Occipital lobe (tissue), 2 donors: ENCODE measurements around the gene SLC43A1. TPM values are rescaled to one million over a fixed set of nuclear protein-coding genes. Genes with fewer than 3 reads are reported as not detected.
A peak's percentile ranks its signal among the peaks of the same experiment; 100 is the strongest.

ENCODE experiments used
- DNase-seq: peaks from one replicate; lab custom pipeline; 2025; lab: John Stamatoyannopoulos, UW
- total RNA-seq: library from RNA; depleted of rRNA; stranded (reverse); fragments of >200 nt; gene quantifications from one replicate; pipeline ENCODE4 v1.2.3, GENCODE V29; 2014

The SLC43A1 gene
- total RNA-seq, 1 donor from 2014 or later, result 0.94 TPM

DNA sequence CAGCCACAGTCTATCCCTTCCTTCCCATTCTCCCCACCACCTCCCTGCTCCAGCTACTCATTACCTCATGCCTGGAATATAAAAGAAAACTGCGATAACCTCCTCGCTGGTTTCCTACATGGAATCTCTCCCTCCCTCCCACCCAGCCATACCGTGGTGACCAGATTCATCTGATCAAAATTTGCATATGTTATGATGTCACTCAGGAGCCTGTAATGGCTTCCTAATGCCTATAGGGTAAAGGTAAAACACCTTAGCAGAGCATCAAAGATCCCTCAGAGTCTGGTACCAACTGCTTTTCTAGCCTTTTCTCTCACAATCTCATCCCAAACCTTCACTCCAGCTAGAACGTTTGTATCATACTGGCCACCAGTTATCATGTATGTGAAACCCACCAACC is 35.6 kb downstream of the SLC43A1 start:
- DNase-seq, result no peak

DNA sequence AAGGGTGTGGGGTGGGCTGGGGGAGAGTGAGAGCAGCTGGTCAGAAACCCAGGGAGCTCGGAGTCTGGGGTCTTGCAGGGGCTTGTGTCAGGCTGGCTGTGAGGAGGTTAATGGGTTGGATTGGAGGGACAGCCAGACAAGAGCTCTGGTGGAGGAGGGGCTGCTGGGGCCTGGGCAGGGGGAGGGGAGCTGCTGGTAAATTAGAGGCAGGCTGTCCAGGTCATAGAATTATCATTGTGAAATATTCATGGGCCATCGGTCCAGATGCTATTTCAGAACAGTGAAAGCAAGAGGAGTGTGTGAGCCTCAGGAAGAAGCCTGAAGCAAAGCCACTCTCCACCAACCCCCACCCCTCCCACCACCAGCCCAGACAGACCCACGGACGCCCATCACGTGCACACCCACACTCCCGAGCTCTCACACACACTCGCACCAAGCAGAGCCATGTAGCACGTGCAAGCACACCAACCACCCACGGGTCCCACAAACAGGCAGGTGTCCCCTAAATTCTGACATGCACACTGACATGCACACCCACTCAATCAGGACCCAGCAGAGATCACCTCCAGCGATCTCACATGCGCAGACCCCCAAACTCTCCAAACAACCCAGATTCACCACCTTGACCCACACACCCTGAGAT is 36.4 kb downstream of the SLC43A1 start:
- DNase-seq, result no peak

DNA sequence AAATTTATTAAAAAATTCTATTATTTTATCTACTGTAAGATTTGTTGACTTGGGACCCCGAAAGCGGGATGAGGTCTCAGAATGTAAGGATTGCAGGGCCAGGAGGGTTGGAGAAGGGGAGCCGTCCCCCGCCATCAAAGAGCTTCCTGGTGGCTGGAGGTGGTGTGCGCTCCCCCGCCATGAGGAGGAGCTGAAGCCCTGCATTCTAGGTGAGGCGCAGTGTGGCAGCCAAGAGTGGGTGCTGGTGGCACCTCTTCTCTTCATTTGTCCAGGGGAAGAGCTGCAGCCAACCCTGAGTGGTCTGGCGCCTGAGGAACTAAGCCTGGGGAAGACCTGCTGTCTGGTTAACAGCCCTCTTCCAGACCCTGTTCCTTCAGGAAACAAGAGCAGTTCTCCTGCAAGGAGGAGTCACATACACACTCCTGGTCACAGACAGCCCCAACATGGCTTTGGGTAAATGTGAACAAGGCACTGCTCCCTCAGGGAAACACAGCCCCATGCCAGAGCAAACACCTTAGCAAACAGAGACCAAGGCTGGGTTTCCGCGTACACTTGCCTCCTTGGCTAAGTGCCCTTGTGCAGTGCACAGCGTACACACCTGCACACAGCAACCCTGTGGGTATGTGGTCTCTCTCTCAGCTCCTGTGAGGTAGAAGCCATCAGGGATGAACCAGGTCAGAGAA is 37.9 kb downstream of the SLC43A1 start:
- no peak for DNase-seq

DNA sequence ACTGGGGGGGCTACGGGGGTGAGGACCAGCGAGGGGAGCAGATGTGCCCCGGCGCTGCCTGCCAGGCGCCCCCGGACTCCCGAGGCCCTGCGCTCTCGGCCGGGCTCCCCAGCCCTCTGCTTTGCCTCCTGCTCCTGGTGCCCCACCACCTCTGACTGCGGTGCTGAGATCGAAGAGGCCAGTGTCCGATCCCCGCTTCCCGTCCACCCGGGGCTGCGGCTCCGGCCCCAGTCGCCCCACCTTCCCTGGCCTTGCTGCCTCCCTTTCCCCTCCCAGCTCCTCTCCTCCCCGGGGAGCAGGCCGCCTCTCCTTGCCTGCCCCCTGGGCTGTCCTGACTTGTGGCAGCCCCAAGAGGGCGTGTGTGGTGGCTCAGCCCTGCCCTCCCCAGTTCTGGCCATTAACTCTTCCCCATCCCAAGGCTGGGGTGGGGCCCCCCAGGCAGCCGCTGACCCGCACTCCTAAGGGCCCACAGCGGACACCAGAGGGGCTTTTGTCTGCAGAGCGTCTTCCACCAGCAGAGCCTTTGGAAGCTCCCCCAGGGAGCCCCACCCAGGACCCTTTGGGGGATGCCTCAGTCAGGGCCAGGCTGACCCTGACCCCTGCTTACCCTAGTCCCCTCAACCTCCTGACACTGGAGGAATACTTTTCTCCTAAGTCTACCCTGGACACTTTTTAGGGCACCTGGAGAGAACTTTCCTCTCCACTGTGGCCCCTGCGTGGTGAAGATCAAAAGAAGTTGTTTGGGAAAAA is 38.6 kb downstream of the SLC43A1 start:
- no peak for DNase-seq

DNA sequence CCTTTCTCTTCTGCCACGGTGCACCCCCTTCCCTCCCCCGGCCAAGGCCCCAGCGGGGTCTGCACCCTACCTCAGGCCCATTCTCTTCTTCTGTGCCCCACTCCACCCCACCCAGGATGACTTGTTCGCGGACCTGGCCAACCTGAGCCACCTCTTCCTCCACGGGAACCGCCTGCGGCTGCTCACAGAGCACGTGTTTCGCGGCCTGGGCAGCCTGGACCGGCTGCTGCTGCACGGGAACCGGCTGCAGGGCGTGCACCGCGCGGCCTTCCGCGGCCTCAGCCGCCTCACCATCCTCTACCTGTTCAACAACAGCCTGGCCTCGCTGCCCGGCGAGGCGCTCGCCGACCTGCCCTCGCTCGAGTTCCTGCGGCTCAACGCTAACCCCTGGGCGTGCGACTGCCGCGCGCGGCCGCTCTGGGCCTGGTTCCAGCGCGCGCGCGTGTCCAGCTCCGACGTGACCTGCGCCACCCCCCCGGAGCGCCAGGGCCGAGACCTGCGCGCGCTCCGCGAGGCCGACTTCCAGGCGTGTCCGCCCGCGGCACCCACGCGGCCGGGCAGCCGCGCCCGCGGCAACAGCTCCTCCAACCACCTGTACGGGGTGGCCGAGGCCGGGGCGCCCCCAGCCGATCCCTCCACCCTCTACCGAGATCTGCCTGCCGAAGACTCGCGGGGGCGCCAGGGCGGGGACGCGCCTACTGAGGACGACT is 39.3 kb downstream of the SLC43A1 start:
- no peak for DNase-seq

DNA sequence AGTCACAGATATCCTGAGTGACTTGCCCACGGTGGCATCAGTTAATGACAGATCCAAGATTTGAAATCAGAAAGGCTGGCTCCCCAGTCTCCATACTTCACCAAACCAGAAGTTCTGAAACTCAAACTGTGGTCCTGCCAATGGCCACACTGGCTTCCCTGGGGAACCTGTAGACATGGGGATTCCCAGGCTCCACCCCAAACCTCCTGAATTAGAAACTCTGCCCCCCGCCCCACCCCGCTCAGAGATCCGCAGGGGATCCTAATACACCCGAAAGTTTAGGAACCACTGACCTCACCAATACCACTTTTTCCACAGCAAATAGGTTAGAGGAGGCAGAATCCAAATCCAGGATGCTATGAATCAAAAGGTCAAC is 39.8 kb downstream of the SLC43A1 start:
- DNase-seq, result no peak

DNA sequence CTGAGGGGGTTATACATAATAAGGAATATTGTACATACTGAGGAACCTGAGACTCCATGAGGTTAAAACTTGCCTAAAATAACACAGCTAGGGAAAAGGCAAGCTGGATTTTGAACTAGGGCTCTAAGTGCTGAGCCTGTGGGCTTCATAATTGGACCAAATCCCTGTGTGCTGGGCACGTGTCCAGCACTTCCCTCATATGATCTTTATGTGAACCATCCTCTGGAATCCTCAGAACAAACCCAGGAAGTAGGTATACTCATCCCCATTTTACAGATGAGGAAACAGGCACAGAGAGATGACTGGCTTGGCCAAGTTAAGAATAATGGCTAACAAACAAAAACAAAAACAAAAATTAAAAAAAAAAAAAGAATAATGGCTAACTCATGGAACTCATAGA is 40.3 kb downstream of the SLC43A1 start:
- DNase-seq, result no peak

DNA sequence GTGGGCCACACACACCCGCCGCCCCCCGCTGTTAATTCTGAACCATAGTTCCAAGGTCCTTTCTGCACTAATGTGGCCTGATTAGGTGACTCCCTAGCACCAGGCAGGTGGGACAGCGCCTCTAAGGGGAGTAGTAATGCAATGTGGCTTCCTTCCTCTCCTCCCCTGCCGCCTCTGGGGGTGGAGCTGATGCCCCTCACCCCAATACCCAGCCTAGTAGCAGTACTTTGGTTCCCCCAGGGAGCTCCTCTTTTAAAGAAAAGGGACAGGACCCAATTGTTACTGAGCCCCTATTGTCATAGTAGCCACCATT is 40.7 kb downstream of the SLC43A1 start:
- DNase-seq, result no peak

DNA sequence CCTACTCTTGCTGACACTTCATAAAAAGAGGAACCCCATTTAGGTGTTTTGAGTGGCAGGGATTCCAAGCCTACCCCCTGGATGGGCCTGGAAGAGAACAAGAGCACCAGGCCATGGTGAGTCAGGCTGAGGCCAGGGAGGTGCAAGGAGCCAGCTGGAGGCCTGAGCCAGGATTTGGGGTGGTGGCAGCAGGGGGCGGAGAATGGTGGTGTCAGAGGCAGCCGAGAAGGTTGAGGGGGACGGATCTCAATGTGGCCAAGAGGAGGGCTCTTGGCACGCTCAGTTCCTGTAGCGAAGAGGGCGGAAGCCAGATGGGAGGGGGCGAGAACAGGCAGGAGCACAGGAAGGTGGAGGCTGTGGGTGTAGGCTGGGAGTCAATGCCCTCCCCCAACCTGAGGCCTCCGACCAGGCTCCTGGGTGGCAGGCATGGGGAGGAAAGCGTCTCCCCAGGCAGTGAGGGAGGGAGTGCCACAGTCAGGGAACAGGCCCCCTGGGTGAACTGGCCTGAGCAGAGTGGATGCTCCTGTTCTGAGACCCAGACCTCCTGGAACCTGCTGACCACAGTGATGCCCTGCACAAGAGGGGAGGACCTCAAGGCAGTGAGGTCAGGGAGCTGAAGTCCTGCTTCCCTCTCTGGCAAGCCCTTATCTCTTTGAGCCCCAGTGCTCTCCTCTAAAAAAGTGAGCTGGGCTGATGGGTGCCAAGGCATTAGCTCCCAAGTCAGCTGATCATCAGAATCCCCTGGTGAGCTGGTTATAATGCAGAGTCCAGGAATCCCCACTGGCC is 41.3 kb downstream of the SLC43A1 start:
- no peak for DNase-seq

DNA sequence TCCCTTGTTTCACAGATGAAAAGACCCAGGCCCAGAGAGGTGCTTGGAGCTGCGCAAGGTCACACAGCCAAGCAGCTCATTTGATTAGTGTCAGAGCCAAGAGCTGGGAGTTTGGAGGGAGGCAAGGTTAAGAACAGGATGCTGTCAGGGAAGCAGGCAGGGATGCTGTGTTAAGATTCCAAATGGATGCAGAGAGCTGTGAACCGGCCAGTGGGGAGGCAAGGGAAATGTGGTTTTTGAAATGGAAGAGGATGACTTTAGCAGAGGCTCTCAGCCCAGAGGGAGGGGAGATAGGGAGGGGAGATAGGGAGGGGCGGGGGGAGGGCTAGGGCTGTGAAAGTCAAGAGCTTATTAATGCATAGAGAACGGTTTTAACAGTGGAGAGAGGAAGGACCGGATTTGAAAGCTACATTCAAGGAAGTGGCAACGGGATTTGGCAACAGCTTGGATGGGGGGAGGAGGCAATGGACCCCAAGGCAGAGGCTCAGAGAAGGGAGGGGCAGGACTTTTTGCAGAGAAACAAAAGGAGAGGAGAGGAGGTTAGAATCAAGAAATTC is 42.1 kb downstream of the SLC43A1 start:
- no peak for DNase-seq

DNA sequence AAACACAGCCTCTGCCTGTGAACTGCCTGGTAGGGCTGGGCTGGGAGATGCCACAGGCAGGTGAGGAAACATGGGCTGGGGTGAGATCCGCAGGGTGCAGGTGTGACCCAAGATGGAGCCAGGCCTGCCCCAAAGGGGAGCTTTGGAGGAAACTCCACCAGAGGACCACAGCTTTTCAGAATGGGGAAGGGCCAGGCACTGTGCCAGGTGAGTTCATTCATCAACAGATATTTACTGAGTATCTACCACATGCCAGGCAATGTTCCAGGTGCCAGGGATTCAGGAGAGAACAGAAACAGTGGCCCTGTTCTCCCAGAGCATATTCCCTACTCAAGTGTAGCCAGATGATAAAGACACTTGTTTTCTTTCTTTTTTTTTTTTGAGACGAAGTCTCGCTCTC is 44.0 kb downstream of the SLC43A1 start:
- no peak for DNase-seq

DNA sequence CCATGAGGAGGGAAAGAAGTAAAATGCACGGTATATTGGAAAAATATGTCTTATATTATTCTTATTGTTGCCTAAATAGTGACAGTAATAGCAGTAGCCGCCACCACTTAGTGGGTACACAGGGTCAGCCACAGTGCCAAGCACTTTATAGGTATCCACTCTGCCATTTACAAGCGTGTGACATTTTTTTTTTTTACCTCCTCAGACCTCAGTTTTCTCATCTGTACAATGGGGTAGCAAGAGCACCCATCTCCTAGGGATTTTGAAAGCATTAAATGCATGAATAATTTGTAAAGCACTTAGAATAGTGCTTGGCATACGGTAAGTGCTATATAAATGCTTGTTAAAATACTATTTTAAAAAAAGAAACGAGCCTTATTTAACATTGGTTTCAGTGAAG is 46.2 kb downstream of the SLC43A1 start:
- no peak for DNase-seq

DNA sequence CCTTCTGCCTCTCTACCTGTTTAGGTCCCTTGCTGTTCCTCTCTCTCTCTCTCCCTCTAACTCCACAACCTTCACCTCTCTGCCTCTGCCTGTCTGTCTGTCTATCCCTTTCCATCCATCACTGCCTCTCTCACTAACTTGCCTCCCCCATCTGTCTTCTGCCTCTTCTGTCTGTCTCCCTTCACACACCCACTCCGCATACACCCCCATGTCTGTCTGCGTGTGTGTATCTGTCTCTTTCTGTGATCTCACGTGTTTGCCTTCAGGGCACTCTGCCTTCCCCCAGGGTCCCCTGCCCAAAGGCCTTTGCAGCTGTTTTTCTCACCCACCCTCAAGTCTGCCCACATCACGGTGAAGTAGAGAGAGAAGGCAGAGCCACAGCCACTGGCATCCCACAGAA is 47.2 kb downstream of the SLC43A1 start:
- no peak for DNase-seq

DNA sequence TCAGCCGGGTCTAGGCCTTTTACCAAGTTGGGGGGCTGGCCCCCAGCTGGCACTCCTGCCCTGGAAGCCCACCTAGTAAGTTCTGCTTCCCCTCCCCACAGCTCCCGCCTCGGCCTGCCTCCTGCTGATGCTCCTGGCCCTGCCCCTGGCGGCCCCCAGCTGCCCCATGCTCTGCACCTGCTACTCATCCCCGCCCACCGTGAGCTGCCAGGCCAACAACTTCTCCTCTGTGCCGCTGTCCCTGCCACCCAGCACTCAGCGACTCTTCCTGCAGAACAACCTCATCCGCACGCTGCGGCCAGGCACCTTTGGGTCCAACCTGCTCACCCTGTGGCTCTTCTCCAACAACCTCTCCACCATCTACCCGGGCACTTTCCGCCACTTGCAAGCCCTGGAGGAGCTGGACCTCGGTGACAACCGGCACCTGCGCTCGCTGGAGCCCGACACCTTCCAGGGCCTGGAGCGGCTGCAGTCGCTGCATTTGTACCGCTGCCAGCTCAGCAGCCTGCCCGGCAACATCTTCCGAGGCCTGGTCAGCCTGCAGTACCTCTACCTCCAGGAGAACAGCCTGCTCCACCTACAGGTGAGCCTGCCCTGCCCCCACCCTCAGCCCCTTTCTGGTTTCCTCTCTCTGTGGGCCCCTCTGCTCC is 47.9 kb downstream of the SLC43A1 start:
- DNase-seq, result no peak

DNA sequence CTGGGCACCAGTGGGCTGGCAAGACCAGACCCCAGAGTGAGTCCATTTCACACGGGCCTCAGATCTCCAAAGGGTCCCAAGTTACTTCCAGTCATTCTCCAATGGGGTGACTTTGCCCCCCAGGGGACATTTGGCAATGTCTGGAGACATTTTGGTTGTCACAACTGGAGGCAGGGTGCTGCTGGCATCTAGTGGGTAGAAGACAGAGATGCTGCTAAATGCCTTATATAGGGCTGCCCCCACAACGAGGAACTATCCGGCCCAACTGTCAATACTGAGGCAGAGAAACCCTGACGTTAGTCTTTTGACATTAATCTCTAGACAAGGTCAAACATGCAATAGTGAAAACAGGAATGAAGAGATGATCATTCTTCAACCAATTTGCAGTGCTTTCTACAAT is 48.8 kb downstream of the SLC43A1 start:
- DNase-seq, result no peak

DNA sequence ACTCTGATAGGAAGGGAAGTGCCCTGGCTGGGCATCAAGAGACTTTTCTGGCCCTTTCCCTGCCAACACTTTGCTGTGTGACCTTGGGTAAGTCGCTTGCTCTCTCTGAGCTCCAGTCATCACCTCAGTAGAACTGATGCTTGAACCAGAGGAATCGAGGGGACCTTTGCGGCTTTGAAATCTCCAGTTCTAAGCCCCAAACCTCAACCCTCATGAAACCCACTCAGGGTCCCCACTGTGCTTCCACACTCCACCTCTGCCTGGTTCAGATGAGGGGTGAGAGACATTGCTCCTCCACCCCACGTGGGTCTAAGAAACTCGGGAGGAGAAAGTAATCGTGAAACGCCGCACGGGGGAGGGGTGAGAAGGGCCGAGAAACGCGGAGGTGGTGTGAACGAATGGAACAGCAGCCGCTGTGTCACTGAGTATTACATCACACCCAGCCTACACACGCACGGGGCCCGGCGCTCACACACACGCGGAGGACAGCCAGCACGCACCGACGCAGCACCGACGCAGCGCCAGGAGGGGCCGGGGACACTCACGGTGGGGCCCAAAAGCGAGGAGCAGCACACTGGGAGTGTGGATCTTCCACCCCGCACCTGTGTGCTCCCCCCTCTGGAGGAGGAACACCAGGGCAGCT is 50.8 kb downstream of the SLC43A1 start:
- DNase-seq, result peak; percentile 64

DNA sequence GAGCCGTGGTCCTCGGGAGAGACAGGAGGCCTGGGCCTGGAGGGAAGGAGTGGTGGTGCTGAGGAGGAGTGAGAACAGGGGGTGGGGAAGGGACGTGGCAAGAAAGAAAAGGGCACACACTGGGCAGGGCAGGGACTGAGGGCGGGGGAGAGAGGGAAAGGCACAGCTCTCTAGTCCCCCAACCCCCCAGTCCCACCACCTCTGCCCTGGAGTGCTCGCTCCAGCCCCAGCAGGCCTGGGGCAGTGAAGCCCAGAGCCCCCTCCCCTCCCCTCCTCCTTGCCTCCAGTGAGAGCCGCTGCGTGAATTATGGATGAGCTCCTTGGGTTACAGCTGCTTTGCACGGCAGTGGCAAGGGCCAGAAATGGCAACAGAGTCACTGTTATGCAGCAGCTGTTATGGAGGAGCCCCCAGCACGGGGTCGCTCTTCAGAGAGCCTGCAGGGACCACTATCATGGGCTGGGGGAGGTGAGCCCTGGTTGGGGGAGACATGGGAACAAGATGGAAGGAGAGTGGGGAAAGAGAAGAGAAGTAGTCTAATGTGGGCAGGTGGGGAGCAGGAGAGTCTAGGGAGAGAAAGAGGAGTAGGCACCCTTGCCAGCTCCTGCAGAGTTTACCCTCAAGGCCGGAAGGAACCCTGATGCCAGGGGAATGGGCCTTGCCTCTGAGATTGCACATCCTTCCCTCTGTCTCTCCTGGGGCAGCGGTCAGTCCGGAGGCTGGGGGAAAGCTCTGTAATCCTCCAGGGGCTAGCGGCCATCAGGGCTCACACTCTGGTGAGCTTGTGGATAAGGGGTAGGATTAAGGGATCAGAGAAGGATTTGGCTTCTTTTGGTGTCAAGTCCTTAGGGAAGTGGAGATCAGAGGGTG is 51.6 kb downstream of the SLC43A1 start:
- DNase-seq, result no peak

DNA sequence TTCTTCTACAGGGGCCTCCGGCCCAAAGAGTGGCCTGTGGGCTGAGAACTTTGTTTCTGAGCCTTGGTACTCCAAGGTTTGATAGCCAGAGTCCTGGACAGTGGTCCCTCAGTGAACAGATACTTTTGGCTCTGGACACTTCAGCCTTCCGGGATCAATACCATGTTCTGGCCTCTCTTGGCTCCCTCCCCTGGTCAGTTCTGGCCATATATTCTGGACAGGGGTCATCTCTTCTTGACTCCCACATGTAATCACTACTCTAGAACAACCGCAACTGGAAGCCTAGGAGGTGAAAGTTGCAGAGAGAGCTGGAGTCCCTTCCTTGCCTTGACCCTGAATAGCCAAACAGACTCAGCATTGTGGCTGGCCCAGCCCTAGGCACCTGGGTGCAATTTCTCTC is 52.9 kb downstream of the SLC43A1 start:
- DNase-seq, result no peak

DNA sequence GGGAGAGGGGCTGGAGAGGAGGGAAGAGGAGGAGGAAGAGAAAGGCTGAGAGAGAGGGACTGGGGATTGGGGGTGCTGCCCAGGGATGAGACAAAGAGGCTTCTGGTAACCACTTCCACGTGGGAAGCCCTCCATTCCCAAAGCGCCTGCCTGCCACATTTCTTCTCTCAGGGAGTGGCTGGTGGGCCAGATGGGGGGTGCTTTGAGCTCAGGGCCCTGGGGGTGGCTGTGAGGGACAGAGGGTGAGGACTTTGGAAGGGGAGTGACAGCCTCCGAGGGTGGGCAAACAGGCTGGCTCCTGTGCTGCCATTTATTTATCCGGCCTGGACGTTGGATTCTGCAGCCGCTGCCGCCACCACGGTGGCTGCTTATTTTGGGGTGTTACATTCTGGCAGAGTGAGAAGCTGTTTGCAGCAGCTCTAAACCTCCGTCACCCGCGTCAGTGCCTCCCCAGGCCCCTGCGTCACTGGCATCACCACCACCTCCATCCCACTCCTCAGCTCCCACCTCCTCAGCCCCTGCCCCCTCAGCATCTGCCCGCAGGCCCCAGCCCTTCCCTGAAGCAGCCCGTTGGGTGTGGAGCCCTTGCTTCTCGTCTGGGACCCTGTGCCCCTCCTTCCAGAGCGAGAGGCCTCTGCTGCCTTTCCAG is 53.5 kb downstream of the SLC43A1 start:
- DNase-seq, result peak; percentile 29
